GM18861 (cell line): ENCODE measurements around the gene FRMPD4.
A peak's percentile ranks its signal among the peaks of the same experiment; 100 is the strongest.
"Not testable (repeated sequence)": the region's sequence is repeated elsewhere in the genome, so short reads cannot be mapped to it uniquely, and the experiment has no call there.

Experiments used
- ATAC-seq: cut with Tn5 transposase; IDR thresholded peaks from one replicate; pipeline ENCODE4 v1.9.1; 2021; ENCODE audit not compliant: unreplicated experiment

Gene FRMPD4

DNA sequence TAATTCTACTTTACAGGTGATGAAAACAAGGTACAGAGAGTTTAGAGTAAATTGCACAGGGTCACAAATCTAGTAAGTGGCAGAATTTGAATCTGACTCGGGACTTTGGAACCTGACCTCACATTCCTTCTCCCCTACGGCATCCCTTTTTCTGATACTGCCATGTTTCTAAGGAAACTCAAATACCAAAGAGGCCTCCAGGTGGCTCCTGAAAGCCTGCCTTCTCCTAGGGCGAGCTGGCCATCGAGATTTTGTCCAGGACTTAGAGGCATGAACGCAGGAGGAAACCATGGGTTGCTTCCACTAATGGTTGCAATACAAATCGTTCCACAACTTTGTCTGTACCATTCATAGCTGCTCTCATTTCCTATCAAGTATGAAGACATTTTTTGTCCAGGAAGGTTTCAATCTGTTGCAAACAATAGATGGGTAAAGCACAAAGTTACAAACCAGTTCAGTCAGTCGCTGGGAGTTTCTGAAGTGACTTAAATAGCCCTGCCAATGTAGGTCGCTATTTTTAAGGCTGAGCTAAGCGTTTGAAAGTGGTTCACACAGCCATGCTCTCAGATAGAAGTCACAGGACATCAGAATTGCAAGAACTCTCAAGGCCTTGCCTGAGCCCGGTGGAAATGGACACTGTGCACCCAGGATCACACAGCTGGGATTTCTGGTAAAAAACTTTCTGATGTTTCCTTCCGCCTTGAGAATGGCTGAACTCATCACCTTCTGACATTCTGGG is 356.3 kb downstream of the FRMPD4 start:
- ATAC-seq = no peak

DNA sequence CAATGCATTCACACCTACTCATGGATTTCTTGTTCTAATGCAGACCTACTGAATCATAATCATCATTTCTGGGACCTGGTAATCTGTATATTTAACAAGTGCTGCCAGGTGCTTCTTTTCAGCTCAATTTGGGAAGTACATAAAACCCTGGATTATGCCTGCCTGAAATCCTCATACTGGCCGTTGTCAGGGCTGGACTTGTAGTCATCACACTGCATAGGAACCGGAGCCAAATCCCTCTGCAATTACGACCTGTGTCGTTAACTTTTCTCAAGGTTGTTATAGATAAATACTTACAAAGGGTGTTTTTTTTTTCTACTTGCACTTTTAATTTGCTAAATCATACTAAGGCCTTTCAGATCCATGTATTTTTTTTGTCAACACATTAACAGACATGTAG is 358.1 kb downstream of the FRMPD4 start:
- ATAC-seq = no peak

DNA sequence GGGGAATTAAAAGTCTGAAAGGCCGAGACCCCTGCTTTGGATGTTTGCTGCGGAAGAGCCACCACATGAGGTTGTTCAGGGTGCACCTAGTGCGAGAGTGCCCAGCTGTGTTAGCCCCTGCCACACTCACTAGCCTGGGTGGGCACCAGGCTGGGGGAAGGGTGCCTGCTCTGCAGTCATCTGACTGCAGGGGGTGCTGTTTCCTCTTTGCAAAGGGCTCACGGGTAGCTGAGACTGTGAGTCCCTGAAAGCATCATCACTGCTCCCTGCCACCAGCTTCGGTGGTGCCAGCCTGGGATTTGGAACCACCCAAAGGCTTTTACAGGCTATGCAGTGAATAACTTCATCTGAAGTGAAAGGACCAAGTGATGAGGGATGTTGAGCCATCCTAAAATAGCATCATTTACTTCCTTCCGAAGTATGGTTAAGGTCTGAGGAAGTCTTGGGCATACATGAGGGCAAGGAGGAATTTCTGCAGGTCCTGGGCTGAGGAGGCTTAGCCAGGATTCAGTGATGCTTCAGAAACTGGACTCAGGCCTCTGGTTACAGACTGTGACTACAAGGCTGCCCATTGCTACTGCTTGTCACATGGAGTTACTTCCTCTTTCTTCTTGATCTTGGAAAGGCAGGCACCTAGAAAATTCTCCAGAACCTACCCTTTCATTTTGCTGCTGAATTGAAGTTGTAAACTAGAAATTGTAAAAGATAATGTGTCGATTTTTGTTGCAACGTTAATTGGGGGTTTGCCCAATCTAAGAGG is 359.7 kb downstream of the FRMPD4 start:
- peak; percentile 83 for ATAC-seq

DNA sequence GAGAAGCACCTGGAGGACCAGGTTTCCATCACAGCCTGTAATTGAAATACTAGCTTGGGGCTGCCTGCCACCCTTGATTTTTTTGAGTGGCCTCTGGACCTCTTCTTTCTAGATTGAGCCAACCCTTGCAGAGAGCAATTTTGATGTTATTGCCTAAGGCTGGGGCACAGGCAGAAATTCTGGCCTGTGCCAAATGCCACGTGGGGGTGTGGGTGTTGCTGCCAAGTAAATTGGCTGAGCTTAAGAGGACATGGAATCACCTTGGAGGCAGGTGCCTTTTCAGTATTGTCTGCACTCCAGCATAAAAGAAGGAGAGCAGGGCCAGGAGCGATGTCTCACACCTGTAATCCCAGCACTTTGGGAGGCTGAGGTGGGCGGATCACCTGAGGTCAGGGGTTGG is 366.9 kb downstream of the FRMPD4 start:
- no peak for ATAC-seq

DNA sequence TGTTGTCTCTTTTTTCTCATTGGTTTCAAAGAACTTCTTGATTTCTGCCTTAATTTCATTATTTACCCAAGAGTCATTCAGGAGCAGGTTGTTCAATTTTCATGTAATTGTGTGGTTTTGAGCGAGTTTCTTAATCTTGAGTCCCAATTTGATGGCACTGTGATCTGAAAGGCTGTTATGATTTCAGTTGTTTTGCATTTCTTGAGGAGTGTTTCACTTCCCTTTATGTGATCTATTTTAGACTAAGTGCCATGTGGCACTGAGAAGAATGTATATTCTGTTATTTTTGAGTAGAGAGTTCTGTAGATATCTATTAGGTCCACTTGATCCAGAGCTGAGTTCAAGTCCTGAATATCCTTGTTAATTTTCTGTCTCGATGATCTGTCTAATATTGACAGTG is 377.1 kb downstream of the FRMPD4 start:
- peak; percentile 97 for ATAC-seq

DNA sequence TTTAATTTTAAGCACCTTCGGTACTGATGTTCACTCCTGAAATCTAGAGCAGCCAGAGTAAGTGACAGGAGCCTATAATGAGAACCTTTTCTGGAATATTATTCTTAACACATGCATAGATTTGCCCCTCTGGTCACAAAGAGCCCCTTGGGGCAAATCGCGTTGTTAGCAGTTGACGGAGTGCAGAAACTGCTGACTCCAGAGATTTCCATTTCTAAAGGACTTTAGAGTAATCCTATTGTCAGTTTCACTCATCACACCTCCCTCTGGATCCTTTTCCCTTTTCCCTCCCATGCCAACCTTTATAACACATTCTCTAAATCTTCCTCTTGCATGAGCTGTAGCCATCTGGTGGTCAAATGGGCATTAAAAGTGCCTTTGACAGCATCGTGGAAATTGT is 388.0 kb downstream of the FRMPD4 start:
- ATAC-seq = no peak

DNA sequence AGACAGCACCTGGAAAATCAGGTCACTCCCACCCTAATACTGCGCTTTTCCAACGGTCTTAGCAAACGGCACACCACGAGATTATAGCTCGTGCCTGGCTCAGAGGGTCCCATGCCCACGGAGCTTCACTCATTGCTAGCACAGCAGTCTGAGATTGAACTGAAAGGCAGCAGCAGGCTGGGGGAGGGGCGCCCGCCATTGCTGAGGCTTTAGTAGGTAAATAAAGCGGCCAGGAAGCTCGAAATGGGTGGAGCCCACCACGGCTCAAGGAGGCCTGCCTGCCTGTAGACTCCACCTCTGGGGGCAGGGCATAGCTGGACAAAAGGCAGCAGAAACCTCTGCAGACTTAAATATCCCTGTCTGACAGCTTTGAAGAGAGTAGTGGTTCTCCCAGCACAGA is 399.8 kb downstream of the FRMPD4 start:
- ATAC-seq = not testable (repeated sequence)

DNA sequence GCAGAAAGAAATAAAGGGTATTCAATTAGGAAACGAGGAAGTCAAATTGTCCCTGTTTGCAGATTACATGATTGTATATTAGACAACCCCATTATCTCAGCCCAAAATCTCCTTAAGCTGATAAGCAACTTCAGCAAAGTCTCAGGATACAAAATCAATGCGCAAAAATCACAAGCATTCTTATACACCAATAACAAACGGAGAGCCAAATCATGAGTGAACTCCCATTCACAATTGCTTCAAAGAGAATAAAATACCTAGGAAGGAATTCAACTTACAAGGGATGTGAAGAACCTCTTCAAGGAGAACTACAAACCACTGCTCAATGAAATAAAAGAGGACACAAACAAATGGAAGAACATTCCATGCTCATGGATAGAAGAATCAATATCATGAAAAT is 404.0 kb downstream of the FRMPD4 start:
- ATAC-seq = not testable (repeated sequence)

DNA sequence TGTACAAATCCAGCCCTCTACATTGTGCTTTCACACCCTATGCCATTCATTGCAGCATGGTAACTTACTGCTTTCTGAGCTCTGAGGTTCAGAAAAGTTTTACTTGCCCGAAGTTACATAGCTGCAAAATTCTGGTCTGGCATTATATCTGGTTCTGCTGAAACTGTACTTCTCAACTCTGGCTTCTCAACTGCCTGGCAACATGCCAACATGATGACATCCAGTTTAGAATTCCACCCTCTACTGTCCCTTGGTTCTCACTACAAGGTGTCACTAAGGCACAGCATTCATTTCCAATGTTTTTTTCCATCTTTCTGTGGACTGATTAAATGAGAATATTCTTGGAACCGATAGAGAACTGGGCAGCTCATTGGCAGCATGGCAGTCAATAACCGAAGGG is 410.1 kb downstream of the FRMPD4 start:
- ATAC-seq = no peak

DNA sequence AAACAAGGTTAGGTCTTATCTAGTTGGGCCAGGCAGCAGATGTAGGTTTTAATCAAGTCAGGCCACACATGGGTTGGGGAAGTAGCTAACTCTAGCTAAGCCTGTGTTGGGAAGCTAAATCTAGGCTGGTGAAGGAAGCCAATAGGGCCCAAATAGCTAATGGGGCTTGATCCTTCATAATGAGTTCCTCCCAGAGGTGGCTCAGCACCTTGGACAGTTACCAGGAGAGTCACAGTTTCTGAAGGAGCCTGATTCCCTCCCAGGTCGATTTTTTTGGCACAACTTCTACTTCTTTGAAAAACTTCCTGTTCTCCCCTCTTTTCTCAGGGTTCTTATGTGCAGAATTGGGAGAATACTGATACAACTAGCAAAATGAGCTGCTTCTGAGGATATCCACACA is 410.5 kb downstream of the FRMPD4 start:
- ATAC-seq = no peak

DNA sequence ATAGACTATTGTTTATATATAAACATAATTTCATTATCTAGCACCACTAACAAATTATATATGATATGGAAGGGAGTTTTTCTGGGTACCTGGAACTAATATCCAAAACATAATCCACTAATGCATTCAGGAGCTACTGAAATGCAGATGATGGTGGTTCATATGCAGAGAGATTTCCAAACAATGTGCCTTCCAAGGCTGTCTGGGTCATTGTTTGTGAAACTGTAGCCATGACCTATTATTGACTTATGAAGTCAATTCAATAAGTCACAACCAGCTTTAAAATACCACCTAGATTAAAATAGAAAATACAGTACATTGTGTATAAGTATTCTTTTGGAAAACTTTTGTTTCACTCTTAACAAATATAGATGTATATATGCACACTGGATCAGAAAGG is 415.9 kb downstream of the FRMPD4 start:
- no peak for ATAC-seq

DNA sequence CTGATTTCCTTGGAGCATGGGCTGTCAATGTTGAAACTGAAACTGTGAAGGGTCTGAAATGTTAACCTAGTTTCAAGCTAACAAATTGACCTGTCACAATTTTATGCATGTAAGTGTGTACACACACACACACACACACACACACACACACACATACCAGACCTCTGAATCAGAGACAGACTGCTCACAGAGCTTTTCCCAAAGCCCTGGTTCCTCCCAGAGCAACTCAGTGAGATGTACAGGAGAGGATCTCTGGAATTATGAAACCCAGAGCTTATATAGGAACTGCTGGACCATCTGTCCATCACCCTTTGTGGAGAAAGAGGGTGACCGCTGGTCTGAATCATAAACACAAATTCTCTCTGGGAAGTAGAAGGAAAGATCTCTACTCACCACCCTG is 424.8 kb downstream of the FRMPD4 start:
- no peak for ATAC-seq

DNA sequence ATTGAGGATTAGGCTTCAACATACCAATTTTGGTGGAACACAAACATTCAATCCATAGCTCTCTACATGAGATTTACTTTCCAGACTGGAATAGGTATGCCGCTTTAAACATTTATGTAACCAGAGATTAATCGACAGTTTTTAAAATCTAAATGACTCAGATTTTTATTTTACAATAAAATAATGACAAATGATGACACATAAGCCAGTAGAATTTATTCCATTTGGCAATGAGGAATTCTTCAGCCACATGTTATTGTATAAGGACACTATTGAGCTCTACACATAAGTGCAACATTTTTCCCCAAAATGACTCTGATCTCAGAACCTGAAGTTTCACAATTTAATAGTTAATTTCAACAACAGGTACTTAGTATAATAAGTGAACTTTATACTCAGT is 425.9 kb downstream of the FRMPD4 start:
- no peak for ATAC-seq

DNA sequence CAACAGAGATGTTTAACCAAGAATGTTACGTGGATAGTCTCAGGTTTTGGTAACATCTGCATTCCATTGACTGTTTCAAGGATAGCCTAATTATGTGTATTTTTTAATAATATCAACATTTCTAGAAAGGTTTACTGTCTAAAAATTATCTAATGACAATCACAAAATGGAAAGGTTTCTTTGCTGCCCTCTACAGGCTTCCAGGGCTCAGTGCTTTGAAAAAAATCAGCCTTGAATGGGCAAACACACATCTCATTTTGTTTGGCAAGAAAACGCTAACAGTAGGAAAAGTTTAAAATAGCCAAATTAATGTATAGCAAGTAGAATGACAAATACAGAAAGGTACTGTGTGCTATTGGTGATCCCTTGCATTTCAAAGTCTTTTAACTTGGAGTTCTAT is 429.6 kb downstream of the FRMPD4 start:
- ATAC-seq = no peak

DNA sequence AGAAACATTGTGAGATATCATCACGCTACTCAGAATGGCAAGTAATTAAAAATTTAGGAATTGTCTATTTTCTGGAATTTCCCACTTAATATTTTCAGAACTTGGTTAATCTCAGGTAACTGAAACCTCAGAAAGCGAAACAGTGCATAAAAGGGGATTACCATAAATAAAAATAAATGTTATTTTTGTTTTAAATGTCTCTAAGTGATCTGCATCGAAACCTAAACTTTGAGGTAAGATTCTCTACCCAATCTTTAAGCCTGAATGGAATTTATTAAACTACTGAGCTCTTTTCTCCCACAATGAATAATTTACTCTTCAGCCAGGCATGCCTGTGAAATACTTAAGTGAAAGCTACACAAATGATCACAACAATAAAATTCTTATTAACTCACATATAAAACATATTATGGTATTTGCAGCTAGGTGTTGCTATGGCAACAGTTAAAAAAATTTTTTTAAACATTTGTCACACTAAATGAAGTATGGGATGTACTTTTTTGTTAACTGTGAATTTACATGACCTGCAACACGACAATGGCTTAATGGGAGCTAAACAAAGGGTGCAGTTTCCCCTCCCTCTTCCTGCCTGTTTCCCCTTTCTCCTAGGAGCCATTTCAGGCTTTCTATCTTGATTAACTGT is 432.7 kb downstream of the FRMPD4 start:
- ATAC-seq = no peak

DNA sequence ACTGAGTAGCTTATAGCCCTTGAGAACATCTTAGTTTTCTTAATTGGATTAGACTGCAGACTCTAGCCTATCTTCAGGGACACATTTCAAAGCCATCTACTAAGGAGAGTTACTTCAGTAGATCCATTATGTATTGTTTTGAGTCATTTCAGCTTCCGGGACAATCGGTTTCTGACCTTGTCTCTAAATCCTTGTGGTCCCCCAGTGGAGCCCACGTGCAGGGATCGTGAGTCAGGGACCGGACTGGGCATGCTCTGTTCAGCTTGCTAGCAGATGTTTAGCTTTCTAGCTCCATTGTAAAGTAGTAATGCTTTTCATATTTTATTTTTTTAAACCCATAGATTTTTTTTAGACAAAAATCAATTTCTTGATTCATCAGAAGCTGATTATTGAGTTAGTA is 441.0 kb downstream of the FRMPD4 start:
- no peak for ATAC-seq

DNA sequence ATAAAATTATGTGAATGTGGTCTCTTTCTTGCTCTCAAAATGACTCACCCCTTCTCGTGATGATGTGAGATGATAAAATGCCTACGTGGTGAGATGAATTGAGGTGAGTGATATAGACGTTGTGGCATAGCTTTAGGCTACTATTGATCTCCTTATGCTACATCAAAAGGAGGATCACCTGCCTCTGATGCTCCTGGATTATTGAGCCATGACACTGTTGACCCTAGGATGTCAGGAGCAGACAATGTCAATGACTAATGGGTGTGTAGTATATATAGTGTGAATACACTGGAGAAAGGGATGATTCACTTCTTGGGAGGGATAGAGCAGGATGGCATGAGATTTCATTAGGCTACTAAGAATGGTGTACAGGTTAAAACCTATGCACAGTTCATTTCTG is 442.3 kb downstream of the FRMPD4 start:
- no peak for ATAC-seq

DNA sequence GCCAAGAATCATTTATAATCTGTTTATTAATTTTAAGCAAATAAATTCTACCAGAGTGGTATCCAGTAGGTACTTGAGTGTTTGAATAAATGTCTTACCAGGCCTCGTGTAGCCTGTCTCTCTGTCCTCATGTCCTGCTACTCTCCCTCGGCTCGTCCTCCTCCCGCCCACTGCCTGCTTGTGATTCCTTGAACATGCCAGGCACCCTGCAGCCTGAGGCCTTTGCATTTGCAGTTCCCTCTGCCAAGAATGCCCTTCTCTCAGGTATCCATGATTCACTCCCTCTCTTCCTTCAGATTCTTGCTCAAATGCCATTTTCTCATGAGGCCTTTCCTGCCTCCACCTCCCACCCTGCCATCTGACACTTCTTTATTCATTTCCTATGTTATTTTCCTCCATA is 443.3 kb downstream of the FRMPD4 start:
- ATAC-seq = no peak

DNA sequence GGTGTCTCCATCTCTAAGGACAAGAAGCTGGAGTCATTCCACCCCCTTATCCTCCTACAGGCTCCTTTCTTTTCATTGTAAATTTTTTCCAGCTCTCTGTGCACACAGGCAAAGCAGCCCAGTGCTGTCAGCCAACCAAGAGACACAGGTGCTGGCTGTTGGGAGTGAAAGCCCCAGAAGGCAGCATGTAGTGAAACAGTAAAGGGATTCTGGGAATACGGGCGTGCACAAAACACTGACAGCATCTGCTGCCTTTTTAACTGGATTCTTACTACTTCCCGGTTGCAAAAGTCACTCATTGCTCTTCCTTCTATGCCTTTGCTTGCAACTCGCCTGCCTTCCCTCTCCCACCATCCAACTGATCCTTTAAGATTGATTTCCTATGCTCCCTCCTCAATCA is 444.4 kb downstream of the FRMPD4 start:
- no peak for ATAC-seq

DNA sequence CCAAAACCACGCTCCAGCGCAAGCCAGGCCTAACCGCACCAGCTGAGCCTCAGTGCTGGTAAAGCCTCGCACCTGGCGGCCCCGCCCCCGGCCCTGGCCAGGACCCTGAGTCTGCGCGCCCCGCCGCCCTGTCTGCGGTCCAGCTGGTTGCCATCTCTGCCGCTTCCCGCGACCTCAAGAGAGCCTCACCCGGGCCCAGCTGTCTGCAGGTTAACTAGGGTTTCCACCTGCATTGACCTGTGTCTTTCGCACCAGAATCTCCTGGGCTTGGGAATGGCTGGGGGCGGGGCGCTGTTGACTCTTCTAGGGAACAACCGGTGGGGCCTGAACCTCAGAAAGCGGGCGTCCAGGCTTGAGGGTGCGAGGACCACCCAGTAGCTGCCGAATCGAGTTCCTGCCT is 445.3 kb downstream of the FRMPD4 start:
- ATAC-seq = no peak

DNA sequence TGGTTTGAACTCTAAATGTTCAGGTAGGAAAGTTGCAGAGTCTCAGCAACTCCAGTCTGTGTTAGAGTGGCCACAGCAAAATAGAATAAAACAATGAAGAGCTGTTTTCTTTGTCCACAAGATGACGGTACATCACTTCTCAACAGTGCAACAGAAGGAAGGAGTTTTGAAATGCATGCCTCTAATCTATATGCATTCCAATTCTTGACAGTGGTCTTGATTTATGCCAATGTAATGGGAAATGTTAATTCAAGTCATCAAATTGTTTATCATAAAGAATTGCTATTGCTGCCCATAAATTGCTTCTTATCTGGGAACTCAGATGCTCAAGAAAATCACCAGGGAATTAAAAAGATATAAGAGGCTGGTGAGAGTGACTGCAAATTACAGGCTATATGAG is 457.4 kb downstream of the FRMPD4 start:
- no peak for ATAC-seq

DNA sequence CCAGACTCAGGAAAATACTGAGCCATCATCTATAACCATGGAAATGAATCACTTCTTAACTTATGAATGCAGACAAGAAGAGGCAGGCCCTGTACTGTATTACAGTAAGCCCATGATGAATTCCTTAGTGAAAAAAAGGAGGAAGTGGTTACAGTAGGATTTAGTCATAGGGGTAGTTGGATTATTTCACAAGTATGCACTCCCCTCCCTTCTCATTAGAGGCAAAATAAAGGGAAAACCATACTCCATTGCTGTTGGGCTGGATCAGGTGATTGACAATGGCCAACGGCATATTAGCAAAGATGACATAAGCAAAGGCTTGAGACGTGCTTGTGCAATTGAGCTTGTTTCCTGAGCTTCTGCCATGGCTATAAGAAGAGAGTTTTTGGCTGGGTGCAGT is 471.8 kb downstream of the FRMPD4 start:
- no peak for ATAC-seq
